Stimulated activated CD4-positive, alpha-beta T cell treated with anti-CD3 and anti-CD28 coated beads, Interleukin-4, amount 100 ng/mL, for 1 hour (primary cell): ENCODE results near the gene PSMB10.
"Not testable (repeated sequence)": the region's sequence is repeated elsewhere in the genome, so short reads cannot be mapped to it uniquely, and the experiment has no call there.

Experiments
- DNase-seq: peaks from one replicate; pipeline ENCODE4 v3.0.0-alpha.2; 2020

The PSMB10 gene

GRCh38 chr16:67941469-67942199, 5.0 kb upstream of the PSMB10 start:
- DNase-seq: no peak

- no peak for DNase-seq
Observed at GRCh38 chr16:67940446-67941089, 3.9 kb upstream of the PSMB10 start.

GRCh38 chr16:67939507-67940445, 3.1 kb upstream of the PSMB10 start:
- DNase-seq: peak; percentile 65

DNA sequence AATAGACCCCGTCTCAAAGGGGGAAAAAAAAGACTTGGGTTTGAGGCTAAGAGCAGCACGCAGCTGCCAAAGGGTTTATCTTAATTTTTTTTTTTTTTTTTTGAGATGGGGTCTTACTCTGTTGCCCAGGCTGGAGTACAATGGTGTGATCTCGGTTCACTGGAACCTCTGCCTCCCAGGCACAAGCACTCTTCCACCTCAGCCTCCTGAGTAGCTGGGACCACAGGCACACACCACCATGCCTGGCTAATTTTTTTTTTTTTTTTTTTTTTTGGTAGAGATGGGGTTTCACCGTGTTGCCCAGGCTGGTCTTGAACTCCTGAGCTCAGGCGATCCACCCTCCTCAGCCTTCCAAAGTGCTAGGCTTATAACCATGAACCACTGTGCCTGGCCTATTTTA, 1.1 kb upstream of the PSMB10 start:
- DNase-seq: not testable (repeated sequence)

GRCh38 chr16:67936880-67937605, 393 bp upstream of the PSMB10 start:
- peak; percentile 70 for DNase-seq

- peak; percentile 94 for DNase-seq
Observed at GRCh38 chr16:67935402-67936123, 1.1 kb downstream of the PSMB10 start.

DNA sequence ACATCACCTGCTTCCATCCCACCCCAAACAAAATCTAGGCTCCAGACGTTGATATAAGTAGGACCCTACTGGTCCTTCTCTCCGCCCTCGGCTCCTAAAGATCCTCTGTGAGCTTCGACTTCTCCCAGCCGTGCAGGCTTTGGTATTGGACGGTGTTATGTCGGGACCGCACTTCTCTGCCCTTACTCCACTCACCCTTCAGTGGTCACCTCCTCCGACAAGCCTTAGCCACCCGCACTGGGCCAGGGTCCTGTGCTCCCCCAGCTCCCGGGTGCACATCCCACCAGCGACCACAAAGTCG, 1.6 kb downstream of the PSMB10 start:
- no peak for DNase-seq

DNA sequence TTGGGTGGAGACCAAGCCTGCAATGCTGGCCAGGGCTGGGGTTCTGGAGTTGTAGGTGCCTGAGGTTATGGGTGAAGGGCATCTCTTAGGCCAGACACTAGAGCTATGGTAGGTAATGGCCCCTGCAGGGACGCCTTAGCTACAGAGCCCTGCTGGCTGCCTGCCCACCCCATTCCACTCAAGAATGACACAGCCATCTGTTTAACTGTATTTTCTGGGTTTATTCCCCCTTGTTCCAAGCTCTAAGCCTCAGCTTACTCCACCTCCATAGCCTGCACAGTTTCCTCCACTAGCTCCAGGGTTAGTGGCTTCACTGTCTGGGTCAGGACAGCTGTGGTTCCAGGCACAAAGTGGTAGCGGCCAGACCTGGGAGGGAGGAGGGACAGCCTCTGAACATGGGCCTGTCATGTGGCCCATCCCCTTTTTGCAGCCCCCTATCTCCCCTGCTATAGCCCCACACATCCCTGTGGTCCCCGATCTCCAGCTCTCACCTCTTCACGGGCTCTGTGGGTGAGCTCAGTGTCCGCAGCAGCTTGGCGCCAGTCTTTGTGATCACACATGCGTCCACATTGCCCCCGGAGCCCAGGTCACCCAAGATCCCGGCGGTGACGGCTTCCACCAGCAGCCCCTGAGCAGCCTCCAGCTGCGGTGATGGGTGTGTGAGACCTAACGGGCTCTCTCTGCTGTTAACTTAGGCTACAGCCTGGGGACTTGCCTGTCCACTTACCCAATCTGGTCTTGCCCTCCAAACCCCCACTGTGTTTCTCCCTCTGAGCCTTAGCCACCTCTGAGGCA, 2.1 kb downstream of the PSMB10 start:
- DNase-seq: no peak

GRCh38 chr16:67933805-67934204, 2.8 kb downstream of the PSMB10 start:
- no peak for DNase-seq

- no peak for DNase-seq
Observed at GRCh38 chr16:67932462-67932840, 4.2 kb downstream of the PSMB10 start.

DNA sequence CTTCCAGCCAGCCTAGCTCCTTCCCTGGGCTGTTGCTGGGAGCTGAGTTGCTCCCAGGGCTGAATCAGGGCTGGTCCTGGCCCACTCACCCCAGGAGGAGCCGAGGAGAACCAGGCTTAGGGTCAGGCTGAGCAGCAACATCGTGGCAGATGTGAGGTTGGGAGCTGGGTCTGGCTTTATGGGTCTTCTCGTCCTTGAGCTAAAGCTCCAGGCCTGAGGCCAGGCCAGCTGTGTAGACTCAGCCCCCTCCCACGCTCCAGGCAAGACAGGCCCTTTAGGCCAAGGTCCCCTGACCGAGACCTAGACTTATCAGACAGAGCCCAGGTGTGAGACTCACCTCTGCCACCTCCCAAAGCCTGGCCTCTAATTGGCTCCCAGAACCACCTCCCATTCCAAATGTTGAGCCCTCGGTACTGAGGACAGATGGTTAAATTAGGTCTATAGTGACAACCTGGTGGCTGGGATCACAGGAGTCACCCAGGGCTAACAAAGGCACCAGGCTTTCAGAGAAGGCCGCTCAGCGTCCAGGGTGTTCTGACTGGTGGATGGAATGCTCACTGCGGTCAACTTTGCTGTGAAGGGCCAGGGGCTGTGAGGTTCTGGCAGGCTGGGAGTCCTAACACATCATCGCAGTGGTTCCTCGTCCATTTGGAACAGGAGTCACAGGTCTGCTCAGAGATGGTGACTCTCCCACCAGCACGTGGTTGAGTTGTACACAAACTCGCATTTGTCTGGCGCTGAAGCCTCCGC, 4.8 kb downstream of the PSMB10 start, which contains the start of gene CTRL:
CTRL (minus strand) TSS at position 151 of the 750 bp plus-strand sequence; CDS start at position 141, 10 bp downstream.
- DNase-seq: no peak

- no peak for DNase-seq
Observed at GRCh38 chr16:67930678-67931211, 5.9 kb downstream of the PSMB10 start.

DNA sequence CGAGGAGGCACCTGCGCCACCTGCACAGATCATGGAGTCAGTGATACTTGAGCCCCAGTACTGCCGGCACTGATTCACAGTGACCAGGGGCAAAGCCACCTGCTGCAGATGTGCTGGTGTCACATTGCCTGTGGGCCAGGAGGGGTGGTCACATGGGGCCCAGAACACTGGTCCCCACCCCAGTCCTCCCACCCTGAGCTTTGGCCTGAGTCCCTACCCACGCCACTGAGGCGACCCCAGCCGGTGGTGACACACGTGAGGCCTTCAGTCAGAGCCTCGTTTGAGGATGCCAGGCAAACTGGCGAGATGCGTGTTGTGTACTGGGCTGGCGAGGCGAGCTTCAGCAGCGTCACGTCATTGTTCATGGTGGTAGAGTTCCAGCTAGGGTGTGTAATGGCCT, 6.5 kb downstream of the PSMB10 start:
- DNase-seq: no peak

- peak; percentile 79 for DNase-seq
Observed at GRCh38 chr16:67928561-67929364, 7.9 kb downstream of the PSMB10 start.

- DNase-seq: no peak
Observed at GRCh38 chr16:67928147-67928546, 8.5 kb downstream of the PSMB10 start.

DNA sequence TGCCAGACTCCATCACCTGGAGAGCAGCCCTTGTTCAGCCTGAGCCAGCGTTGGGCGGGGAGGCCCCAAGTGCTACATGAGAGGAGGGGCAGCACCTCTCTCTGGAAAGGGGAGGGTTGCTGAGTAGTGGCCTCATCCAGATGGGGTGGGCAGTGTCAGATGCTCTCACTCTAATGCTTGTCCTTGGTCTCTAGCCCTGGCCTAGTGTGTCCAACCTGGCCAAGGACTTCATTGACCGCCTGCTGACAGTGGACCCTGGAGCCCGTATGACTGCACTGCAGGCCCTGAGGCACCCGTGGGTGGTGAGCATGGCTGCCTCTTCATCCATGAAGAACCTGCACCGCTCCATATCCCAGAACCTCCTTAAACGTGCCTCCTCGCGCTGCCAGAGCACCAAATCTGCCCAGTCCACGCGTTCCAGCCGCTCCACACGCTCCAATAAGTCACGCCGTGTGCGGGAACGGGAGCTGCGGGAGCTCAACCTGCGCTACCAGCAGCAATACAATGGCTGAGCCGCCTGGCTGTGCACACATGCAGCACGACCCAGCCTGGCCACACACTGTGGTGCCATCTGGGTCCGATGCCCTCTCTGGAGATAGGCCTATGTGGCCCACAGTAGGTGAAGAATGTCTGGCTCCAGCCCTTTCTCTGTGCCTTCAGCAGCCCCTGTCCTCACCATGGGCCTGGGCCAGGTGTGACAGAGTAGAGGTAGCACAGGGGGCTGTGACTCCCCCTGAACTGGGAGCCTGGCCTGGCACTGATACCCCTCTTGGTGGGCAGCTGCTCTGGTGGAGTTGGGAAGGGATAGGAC, 9.3 kb downstream of the PSMB10 start:
- DNase-seq: no peak

DNA sequence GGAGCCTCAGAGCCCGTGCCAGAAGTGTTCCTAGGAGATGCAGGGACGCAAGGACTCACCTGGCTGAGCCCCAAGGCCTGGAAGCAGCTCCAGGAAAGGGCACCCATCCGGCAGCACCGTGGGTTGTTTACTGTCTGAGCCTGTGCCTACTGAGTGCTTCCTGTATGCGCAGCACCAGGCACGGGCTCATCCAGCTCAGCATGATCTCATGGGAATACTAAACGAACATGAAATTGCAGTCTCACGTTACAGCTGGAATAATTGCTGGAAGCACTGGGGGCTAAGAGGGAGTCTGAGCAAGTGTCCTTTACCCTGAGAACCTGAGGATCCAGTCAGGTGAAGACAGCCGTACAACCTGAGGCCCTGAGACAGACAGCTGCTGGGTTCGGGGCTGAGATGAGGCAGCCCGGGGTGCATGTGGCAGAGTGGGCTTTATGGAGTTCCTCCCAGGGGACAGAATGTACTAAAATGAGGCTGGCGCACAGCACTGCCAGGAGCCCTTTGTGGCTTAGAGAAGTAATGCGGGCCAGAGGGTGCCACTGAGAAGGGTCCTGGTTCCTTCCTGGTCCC, 10.4 kb downstream of the PSMB10 start:
- no peak for DNase-seq
